ENCODE measurements around the gene G6PC1.
"Not testable (repeated sequence)": the region's sequence is repeated elsewhere in the genome, so short reads cannot be mapped to it uniquely, and the experiment has no call there.

G6PC1 gene

DNA sequence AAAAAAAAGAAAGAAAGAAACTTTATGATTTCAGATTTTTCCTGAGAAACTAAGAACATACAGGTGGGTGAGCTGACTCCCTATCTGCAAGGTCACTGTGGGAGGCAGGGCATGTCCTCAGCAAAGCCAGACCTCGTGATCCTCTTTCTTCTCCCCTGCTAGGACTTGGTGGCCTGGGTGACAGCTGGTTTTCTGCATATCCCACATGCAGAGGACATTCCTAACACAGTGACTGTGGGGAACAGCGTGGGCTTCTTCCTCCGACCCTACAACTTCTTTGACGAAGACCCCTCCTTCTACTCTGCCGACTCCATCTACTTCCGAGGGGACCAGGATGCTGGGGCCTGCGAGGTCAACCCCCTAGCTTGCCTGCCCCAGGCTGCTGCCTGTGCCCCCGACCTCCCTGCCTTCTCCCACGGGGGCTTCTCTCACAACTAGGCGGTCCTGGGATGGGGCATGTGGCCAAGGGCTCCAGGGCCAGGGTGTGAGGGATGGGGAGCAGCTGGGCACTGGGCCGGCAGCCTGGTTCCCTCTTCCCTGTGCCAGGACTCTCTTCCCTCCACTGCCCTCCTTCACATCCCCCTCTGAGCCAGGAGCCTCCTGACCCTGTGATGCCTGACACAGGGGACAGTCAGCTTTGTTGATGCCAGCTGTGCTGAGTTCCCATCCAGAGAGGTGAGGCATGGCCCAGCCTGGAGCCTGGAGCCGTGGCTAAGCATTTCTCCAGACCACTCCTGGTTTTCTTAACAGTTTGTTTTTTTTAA lies 26.5 kb upstream of the G6PC1 start:
- not testable (repeated sequence) for DNase-seq (ENCODE audit: low read depth in 2 of 2)

DNA sequence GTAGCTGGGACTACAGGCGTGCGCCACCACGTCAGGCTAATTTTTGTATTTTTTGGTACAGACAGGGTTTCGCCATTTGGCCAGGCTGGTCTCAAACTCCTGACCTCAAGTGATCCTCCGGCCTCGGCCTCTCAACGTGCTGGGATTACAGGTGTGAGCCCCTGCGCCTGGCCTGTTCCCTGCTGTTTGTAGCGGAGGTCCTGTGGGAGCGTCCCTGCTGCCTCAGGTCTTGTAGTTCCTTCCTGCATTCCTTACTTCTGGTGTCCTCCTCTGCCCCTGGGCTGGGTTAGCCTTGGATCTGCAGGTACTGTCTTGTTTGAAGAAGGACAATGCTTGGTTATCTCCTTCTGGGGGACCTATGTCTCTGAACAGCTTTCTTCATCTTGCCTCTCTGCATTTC lies 23.6 kb upstream of the G6PC1 start:
- no peak for DNase-seq (ENCODE audit: low read depth in 2 of 2)

DNA sequence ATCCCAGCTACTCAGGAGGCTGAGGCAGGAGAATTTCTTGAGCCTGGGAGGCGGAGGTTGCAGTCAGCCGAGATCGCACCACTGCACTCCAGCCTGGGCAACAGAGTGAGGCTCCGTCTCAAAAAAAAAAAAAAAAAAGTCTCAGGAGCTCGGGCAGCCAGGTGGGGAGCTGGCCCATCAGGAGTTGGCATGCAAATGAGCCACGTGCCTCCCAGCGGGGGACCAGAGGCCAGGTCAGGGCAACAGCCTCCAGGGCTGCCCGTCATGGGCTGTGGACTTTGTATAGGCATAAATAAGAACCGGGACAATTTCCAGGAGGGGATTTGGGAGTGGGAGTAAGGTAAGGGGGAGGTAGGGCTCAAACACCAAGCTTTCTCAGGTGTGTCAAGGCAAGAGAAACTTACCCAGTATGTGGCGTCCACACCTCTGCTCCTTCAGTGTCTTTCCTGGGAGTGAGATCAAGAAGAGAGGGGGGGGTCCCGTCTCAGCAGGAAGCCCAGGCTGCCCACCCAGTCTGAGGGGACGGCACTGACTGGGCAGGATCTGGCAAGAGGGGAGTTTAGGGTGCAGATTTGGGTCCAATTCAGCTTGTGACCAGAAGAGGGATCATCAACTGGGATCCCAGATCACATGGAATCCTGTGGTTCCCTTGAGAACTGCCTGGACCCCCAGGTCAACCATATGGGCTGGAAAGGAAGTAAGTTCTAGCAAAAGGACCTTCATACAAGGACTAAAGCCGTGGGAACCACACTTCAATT lies 22.3 kb upstream of the G6PC1 start:
- no peak for DNase-seq (ENCODE audit: low read depth in 2 of 2)

DNA sequence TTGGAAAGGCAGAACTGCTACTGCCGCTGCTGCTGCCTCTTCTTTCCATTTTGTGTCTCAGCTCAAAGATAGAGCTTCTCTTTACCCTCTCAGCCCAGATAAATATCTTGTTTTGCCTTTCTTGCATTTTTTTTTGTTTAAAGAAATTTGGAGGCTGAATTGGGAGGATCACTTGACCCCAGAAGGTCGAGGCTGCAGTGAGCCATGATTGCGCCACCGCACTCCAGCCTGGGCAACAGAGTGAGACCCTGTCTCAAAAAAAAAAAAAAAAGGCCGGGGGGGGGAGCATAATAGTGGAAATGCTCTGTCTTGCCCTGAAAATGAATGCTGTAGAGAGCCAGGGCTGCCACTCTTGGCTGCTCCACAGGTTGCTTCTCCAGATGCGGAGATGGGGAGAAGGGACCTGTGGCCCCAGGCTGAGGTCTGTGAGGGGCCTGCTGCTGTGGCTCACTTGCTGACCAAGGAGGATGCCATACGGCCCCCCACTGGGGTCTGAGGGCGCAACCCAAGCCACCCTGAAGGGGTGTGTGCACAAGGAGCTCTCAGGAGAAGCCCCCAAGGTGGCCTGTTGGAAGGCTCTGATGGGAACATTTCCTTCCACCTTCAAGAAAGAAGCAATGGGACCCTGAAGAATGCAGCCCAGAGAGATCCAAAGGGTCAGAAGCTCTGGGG lies 21.5 kb upstream of the G6PC1 start:
- no peak for DNase-seq (ENCODE audit: low read depth in 2 of 2)

- DNase-seq (ENCODE audit: low read depth in 2 of 2) = no peak
Measured at GRCh38 chr17:42879596-42879985, 21.0 kb upstream of the G6PC1 start.

DNA sequence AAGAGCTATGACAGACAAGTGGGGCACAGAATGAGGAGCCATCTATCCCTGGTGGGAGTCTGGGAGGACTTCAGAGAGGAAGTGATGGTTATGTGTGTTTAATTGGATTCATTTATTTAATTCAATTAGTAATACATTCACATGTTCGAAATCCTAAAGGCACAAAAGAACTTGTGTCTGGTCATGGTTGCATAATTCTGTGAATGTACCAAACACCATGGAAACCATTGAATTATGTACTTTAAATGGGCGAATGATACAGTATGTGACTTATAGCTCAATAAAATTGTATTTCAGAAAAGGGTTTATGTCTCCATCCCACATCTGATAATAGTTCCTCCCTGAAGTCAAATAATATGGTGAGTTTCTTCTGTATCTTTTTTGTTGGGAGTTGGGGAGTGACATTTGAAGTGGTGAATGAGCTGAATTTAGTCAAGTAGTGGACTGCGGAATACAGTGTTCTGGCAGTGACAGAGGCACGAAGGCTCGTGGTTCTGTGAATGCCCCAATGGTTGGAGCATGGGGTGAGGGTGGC lies 19.8 kb upstream of the G6PC1 start:
- no peak for DNase-seq (ENCODE audit: low read depth in 2 of 2)

- DNase-seq (ENCODE audit: low read depth in 2 of 2) = not testable (repeated sequence)
Measured at GRCh38 chr17:42881706-42882105, 18.9 kb upstream of the G6PC1 start.

GRCh38 chr17:42882166-42882565 lies 18.4 kb upstream of the G6PC1 start:
- no peak for DNase-seq (ENCODE audit: low read depth in 2 of 2)

DNA sequence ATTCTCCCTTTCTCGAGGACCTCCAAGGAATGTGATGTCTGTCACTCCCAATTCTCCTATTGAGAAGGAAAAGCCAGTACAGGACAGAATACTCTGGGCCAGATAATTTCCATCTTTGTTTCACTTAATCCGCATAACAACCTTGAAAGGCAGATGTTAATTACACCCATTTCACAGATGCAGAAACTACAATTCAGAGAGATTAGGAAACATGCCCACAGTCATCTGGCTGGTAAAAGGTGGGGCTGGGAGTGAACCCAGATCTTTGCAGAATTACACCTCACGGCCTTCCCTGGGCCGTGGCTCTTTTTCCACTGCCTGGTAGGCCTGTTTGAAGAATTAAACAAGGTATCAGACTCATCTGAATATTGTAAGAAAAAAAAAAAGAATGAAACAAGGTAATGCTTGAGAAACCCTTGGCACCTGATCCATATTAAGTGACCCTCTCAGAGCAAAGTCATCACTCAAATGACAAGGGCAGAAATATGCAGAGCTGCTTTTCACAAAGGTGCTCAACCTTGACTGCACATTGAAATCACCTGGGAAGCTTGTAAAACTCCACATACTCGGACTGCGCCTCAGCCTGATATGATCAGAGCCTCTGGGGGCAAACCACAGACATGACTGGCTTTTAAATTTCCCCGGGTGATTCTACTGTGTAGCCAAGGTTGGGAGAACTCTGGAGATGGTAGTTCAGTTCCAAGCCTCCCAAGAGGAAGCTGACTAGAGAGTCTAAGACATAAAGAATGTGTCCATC lies 16.6 kb upstream of the G6PC1 start:
- no peak for DNase-seq (ENCODE audit: low read depth in 2 of 2)

- DNase-seq (ENCODE audit: low read depth in 2 of 2) = not testable (repeated sequence)
Measured at GRCh38 chr17:42885806-42886205, 14.8 kb upstream of the G6PC1 start.

- DNase-seq (ENCODE audit: low read depth in 2 of 2) = no peak
Measured at GRCh38 chr17:42886283-42887176, 14.1 kb upstream of the G6PC1 start.

- no peak for DNase-seq (ENCODE audit: low read depth in 2 of 2)
Measured at GRCh38 chr17:42889809-42890208, 10.8 kb upstream of the G6PC1 start.

GRCh38 chr17:42891539-42892152 lies 9.0 kb upstream of the G6PC1 start:
- DNase-seq (ENCODE audit: low read depth in 2 of 2) = no peak

GRCh38 chr17:42893359-42893758 lies 7.2 kb upstream of the G6PC1 start:
- DNase-seq (ENCODE audit: low read depth in 2 of 2) = no peak

GRCh38 chr17:42894283-42895184 lies 6.1 kb upstream of the G6PC1 start:
- no peak for DNase-seq (ENCODE audit: low read depth in 2 of 2)

DNA sequence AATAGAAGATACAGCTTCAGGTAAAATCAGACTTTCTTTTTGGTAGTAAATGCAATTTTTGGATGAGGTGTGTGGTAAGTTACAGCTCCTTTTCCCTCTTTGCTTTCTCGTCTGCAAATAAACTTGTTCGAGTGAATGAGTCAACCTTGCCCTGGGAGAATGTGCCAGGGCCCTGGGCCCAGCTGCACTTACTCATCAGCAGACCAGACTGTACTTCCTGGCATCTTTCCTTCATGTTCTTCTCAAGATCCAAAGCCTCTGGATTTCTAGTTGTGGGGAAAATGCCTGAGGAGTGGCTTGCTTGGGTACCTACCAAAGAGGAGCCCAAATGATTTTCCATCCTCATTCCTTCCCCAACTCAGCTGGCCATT lies 5.4 kb upstream of the G6PC1 start:
- DNase-seq (ENCODE audit: low read depth in 2 of 2) = no peak

DNA sequence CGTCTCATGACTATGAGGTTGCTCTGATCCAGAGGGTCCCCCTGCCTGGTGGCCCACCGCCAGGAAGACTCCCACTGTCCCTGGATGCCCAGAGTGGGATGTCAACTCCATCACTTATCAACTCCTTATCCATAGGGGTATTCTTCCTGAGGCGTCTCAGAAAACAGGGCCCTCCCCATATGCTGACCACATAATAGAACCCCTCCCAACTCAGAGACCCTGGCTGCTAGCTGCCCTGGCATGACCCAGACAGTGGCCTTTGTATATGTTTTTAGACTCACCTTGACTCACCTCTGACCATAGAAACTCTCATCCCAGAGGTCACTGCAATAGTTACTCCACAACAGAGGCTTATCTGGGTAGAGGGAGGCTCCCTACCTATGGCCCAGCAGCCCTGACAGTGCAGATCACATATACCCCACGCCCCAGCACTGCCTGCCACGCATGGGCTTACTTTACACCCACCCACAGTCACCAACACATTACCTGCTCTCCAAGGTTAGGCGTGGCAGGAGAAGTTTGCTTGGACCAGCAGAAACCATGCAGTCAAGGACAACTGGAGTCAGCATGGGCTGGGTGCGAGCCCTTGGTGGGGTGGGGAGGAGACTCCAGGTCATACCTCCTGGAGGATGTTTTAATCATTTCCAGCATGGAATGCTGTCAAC lies 2.3 kb upstream of the G6PC1 start:
- no peak for DNase-seq (ENCODE audit: low read depth in 2 of 2)

DNA sequence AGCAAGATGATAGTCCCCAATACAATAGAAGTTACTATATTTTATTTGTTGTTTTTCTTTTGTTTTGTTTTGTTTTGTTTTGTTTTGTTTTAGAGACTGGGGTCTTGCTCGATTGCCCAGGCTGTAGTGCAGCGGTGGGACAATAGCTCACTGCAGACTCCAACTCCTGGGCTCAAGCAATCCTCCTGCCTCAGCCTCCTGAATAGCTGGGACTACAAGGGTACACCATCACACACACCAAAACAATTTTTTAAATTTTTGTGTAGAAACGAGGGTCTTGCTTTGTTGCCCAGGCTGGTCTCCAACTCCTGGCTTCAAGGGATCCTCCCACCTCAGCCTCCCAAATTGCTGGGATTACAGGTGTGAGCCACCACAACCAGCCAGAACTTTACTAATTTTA lies 618 bp upstream of the G6PC1 start:
- not testable (repeated sequence) for DNase-seq (ENCODE audit: low read depth in 2 of 2)

All from stimulated activated CD8-positive, alpha-beta memory T cell treated with anti-CD3 and anti-CD28 coated beads, Interleukin-15, amount 100 ng/mL, for 4 hours (primary cell).